Jurkat, Clone E6-1 (cell line): ENCODE measurements around the gene RPL18.
"Not testable (repeated sequence)": the region's sequence is repeated elsewhere in the genome, so short reads cannot be mapped to it uniquely, and the experiment has no call there.

Source experiments
- DNase-seq: peaks from one replicate; pipeline ENCODE4 v3.0.0-alpha.2; 2011; ENCODE audit warnings: low read depth, low spot score
- H3K4me3 ChIP-seq: 2 replicates; pipeline ENCODE4 v1.5.1; 2011; ENCODE audit warnings: mild to moderate bottlenecking, low read length, control low read depth, moderate library complexity

Gene RPL18

DNA sequence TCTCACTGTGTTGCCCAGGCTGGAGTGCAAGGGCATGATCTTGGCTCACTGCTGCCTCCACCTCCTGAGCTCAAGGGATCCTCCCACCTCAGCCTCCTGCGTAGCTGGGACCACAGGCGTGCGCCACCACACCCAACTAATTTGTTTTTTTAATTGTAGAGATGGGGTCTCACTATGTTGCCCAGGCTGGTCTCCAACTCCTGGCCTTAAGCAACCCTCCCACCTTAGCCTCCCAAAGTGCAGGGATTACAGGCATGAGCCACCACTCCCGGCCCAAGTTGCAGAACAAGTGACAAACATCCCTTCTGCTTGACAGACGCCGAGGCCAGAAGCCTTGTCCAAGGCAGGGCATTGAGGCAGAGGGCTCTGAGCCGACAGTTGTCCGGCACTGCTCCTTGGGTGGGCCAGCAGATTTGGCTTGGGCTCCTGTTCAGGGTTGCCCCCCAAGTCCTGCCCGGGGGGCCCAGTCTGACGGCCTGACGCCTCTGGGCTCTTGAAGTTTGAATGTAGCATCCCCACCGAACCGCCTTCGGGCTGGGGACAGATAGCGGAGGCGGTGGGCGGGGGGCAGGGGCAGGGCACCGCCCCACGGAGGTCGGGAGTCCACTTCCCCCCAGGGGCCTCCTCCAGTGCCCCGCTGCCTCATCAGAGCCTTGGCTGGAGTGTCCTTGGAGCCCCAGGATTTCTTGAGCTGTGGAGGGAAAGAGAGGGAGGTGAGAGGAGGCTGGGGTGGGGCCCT lies 18.1 kb downstream of the RPL18 start:
- no peak for DNase-seq
- H3K4me3 ChIP-seq = no peak overlapping the region

DNA sequence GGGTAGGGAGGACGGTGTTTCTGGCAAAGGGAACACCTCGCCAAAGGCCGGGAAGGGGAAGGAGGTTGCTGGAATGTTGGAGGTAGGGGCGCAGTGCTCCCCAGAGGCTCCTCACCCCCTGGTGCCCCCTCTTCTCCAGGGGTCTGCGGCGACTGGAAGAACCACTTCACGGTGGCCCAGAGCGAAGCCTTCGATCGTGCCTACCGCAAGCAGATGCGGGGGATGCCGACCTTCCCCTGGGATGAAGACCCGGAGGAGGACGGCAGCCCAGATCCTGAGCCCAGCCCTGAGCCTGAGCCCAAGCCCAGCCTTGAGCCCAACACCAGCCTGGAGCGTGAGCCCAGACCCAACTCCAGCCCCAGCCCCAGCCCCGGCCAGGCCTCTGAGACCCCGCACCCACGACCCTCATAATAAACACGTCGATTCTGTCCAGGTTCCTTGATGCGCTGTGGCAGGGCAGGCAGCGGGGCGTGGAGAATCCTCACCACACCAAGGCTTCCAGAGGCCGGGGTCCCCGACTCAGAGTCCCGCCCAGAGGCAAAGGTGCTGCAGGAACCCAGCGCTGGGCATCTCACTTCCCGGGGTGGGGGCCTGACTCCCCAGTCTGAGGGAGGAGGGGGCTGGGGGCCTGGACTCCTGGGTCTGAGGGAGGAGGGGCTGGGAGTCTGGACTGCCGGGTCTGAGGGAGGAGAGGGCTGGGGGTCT lies 19.8 kb downstream of the RPL18 start:
- H3K4me3 ChIP-seq = no peak overlapping the region
- DNase-seq = no peak

DNA sequence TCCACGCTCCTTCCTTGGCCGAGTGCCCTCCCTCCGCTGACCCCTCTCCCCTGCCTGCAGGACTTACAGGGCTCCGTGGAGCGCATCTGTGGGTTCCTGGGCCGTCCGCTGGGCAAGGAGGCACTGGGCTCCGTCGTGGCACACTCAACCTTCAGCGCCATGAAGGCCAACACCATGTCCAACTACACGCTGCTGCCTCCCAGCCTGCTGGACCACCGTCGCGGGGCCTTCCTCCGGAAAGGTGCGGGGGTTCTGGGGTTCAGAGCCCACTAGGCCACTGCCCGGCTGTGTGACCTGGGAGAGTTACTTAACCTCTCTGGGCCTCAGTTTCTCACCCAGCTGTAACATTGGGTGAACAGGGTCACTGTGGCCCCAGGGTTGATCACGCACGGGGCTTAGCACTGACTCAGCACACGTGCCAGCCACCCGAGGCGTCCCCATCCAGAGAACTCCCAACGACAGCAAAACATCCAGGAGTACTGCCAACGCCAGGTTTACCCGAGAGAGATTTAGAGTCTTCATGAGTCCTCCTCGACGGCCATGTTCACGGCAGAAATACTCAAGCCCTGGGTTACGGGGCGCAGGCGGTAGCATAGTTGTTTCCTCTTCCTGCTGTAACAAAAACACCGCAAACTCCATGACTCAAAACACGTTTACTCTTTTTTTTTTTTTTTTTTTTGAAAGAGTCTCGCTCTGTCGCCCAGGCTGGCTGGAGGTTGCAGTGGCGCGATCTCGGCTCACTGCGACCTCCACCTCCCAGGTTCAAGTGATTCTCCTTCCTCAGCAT lies 22.1 kb downstream of the RPL18 start:
- no peak for DNase-seq
- H3K4me3 ChIP-seq = no peak overlapping the region

DNA sequence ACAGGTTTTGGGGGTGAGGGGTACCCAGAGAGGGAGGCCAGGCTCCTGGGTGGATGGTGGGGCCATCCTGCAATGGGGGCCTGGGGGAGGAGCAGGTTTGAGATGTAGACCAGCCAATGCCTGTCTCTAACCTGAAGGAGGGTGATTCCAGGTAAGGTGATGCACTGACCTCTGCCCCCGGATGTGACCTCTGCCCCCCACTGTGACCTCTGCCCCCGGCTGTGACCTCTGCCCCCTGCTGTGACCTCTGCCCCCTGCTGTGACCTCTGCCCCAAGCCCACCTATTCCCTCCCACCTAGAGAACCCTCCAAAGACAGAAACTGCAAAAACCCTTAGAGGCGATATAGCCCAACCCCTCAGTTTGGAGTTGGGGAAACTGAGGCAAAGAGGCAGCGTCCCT lies 22.7 kb downstream of the RPL18 start:
- no peak overlapping the region for H3K4me3 ChIP-seq
- no peak for DNase-seq

DNA sequence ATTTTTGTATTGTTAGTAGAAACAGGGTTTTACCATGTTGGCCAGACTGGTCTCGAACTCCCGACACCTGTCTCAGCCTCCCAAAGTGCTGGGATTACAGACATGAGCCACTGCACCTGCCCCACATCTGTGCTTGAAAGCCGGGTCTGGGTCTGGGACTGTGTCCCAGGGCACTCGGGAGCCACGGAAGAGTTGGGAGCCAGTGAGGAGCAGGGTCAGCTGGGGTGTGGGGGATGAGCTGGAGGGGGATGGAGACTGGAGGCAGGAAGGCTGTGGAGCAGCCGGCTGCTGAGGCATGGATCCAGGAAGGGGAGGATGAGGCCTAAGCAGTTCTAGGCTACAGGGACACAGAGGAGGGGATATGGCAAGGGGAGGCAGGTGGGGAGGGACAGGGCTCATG lies 23.1 kb downstream of the RPL18 start:
- no peak overlapping the region for H3K4me3 ChIP-seq
- no peak for DNase-seq

DNA sequence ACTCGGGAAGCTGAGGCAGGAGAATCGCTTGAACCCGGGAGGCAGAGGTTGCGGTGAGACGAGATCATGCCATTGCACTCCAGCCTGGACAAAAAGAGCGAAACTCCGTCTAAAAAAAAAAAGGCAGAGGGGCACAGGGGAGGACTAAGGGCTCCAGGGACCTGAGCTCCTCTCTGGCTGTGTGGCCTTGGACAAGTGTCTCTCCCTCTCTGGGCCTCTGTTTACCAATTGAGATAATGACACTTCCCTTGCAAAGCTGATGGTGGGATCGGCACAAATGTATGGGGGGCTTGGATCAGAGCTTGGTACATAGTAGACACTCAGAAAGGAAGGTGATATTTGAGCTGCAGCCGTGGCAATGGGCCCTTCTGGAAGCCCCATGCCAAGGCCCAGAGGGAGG lies 23.8 kb downstream of the RPL18 start:
- no peak overlapping the region for H3K4me3 ChIP-seq
- no peak for DNase-seq

DNA sequence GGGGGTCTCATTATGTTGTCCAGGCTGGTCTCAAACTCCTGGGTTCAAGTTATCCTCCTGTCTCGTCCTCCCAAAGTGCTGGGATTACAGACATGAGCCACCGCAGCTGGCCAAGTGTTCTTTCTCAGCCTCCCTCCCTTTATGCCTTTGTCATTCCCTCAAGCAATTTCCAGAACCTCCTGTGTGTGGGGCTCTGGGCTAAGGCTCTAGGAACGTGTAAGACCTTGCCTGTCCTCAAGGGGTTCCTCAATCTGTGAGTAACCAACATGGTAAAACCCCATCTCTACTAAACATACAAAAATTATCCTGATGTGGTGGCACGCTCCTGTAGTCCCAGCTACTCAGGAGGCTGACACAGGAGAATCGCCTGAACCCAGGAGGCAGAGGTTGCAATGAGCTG lies 28.0 kb downstream of the RPL18 start:
- H3K4me3 ChIP-seq = no peak overlapping the region
- no peak for DNase-seq

DNA sequence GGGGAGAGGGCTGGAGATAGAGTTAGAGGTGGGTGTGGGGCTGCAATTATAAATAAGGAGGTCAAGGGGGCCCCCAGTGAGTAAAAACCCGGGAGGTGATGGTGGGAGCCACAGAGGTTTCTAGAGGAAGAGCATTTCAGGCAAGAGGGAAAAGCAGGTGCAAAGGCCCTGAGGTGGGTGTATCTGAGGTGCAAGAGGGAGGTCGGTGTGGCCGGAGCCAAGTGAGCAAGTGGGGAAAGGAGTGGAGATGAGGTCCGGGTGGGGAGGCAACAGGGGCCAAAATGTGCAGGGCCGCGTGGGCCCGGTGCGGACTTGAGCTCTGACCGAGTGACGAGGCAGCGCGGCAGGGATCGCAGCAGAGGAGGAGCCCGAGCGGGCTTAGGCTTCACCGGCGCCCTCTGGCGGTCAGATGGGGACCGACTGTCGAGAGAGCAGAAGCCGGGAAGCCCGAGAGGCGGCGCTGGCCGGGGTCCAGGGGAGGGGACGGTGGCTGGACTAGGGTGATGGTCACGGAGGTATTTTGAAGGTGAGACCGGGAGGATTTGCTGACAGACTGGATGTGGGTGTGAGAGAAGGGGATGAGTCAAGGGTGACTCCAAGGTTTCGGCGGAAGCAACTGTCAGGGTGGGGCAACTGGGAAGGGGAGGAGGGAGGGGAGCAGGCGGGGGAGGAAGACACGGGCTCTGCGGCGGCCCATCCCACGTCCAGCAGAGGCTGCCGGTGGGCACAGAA lies 30.1 kb downstream of the RPL18 start:
- no peak overlapping the region for H3K4me3 ChIP-seq
- DNase-seq = peak; percentile 51

DNA sequence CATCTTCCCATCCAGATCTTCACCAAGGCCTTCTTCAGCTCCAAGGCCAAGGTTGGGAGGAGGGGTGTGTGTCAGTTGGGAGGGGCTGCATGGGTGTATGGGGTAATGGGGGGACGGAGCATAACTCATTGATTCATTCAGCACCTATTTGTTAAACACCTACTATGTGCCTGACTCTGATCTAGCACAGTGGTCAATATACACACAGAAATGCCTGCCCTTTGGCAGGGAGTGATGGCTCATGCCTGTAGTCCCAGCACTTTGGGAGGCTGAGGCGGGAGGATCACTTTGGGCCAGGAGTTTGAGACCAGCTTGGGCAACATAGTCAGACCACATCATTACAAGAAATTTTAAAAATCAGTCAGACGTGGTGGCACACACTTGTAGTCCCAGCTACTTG lies 31.6 kb downstream of the RPL18 start:
- no peak for DNase-seq
- no peak overlapping the region for H3K4me3 ChIP-seq

DNA sequence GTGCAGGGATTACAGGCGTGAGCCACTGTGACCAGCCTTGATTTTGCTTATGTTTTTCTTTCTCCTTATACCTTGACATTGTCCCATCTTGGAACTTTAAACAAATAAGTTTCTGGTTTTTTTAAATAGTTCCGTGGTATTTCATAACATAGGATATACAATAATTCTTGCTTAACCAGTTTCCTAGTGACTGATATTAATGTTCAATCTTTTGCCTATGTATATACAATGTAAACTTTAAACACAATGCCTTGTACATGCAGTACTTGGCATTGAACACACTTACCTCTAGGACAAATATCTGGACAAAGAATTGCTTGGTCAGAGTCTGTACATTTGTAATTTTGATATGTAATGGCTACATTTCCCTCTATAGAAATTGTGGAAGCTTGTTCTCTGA lies 36.8 kb downstream of the RPL18 start:
- no peak for DNase-seq

DNA sequence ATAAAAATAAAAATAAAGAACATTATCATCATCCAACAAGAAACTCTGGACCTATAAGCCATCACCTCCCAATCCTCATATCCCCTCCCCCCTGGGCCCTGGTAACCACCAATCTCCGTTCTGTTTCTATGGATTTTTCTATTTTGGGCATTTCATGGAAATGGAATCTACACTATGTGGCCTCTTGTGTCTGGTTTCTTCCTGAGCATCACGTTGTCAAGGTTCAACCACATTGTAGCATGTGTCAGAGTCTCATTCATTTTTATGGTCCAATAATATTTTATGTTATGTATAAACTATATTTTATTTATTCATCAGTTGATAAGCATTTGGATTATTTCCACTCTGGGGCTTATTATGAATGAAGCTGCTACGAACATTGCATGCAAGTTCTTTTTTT lies 40.1 kb downstream of the RPL18 start:
- no peak overlapping the region for H3K4me3 ChIP-seq
- DNase-seq = no peak

More for the DNA sequence above, 36.8 kb downstream of the RPL18 start:
- H3K4me3 ChIP-seq = no peak overlapping the region

DNA sequence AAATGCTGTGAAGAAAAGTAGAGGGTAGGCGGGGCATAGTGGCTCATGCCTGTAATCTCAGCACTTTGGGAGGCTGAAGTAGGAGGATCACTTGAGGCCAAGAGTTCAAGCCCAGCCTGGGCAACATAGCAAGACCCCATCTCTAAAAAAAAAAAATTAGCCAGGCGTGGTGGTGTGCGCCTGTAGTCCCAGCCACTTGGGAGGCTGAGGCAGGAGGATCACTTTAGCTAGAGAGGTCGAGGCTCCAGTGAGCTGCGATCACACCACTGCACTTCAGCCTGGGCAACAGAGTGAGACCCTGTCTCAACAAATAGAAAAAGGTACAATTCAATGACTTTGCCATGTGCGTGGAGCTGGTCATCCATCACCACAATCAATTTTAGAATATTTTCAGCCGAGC lies 41.1 kb downstream of the RPL18 start:
- not testable (repeated sequence) for DNase-seq, H3K4me3 ChIP-seq

DNA sequence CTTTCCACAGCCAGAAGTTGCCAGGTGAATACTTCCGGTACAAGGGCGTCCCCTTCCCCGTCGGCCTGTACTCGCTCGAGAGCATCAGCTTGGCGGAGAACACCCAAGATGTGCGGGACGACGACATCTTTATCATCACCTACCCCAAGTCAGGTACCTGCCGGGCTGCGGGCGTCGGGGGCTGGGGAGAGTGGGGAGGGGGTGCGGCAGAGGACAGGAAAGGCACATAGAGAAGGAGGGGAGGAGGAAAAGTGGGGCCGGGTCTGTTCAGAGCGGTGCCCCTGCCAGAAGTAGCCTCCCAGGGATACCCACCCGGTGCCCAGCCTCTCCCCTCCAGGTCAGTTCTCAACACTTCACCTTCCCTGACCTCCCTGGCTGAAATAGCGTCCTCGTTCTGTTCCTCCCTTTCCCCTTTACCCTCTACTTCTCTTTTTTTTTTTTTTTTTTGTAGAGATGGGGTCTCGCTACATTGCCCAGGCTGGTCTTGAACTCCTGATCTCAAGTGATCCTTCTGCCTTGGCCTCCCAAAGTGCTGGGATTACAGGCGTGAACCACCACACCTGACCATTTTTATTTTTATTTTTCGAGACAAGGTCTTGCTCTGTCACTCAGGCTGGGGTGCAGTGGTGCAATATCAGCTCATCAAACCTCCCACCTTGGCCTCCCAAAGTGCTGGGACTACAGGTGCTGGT lies 42.9 kb downstream of the RPL18 start:
- no peak for DNase-seq
- no peak overlapping the region for H3K4me3 ChIP-seq

DNA sequence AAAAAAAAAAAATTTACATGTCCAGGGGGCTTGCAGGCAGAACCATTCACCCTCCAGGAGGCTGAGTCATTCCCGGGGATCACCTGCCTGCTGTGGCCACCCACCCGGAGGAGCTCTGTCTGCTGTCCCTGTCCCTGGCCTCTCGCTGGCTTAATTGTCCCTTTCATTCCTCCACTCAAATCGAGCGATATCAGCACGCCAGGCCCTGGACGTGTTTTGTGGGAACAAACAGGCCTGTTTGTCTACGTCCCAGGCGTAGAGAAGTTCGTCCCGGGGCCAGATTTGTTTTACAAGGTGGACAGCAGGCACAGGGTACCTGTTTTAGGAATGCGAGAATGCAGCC lies 45.8 kb downstream of the RPL18 start:
- no peak for DNase-seq
- no peak overlapping the region for H3K4me3 ChIP-seq

DNA sequence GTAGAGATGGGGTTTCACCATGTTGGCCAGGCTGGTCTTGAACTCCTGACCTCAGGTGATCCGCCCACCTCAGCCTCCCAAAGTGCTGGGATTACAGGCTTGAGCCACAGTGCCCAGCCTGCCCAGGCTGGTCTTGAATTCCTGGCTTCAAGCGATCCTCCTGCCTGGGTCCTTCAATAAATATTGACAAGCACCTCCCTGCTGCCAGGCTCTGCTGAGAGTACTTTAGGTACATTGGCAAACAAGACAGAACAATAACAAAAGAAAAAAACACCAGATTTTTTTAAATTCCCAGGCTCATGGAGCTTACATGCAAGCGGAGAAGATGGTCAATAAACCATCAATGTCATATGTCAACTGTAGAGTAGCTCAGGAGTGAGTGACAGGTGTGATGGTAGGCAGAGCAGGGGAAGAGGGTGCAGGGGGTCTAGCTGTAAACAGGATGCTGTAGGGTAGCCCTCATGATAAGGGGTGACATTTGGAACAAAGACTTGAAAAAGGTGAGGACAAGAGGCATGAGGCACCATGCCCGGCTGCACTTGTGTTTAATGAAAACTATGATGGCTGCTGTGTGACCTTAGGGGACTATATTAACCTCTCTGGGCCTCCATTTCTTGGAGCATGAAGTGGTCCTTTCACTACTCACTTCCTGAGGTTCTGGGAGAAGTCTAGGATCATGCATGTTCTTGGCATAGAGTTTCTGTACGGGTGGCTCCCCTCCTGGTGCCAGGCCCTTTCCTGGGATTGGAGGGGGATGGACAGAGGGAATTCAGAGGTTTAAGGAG lies 47.4 kb downstream of the RPL18 start:
- H3K4me3 ChIP-seq = no peak overlapping the region
- DNase-seq = no peak

DNA sequence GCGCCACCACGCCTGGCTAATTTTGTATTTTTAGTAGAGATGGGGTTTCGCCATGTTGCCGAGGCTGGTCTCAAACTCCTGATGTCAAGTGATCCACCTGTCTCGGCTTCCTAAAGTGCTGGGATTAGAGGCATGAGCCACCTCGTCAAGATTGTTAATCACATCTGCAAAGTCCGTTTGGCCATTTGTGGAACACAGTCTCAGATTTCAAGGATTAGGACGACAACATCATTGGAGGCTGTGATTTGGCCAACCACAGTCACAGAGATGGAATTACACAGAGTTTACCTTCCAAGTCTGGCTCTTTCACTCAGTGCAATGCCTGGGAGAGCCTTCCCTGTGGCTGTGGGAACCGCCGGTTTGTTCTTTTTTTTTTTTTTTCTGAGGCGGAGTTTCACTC lies 49.2 kb downstream of the RPL18 start:
- no peak overlapping the region for H3K4me3 ChIP-seq
- DNase-seq = no peak

DNA sequence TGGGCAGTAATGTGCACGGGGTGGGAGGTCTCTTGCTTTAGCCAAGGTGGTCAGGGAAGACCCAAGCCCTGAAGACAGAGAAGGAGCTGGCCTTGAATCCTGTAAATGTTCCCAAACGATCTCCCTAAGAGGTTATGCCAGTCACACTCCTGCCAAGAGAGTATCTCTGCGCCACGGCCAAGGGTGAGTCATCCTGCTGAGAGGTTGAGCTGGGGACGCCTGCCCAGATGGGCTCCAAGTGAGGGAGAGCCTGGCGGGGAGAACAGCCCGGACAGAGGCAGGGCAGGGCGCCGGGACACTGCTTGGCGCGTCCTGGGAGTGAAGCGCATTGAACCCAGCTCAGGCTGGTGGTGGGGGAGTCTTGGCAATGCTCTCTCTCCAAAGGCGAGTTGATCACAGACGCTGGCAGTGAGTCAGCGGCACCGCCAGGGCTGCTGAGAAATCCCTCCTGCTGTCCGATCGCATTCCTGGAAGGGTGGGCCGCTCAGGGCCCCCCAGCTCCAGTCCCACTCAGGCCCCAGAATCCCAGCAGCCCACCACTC lies 50.6 kb downstream of the RPL18 start:
- DNase-seq = no peak
- no peak overlapping the region for H3K4me3 ChIP-seq
